ENCODE results near the gene FAM222B. TPM values are rescaled to one million over a fixed set of nuclear protein-coding genes. Genes with fewer than 3 reads are reported as not detected.

FAM222B gene, protein sequence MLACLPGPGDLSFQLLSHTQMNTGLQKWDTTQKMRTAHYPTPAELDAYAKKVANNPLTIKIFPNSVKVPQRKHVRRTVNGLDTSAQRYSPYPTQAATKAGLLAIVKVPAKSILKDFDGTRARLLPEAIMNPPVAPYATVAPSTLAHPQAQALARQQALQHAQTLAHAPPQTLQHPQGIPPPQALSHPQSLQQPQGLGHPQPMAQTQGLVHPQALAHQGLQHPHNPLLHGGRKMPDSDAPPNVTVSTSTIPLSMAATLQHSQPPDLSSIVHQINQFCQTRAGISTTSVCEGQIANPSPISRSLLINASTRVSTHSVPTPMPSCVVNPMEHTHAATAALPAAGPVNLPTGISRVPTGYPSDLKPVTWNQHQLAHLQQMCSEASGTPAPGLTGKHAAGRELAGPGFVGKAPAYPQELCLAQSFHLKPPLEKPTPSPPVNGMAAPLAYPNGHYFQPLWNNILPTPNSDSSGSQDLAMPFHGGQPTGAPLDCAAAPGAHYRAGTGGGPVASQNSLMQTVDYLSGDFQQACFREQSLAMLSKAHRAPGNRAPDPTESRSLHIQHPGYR
- polyA plus RNA-seq, result 10 to 100 TPM in 1 of 3 donors, 1 to 10 TPM in 2; 2.5 to 13.7 (median 4.9) TPM

DNA sequence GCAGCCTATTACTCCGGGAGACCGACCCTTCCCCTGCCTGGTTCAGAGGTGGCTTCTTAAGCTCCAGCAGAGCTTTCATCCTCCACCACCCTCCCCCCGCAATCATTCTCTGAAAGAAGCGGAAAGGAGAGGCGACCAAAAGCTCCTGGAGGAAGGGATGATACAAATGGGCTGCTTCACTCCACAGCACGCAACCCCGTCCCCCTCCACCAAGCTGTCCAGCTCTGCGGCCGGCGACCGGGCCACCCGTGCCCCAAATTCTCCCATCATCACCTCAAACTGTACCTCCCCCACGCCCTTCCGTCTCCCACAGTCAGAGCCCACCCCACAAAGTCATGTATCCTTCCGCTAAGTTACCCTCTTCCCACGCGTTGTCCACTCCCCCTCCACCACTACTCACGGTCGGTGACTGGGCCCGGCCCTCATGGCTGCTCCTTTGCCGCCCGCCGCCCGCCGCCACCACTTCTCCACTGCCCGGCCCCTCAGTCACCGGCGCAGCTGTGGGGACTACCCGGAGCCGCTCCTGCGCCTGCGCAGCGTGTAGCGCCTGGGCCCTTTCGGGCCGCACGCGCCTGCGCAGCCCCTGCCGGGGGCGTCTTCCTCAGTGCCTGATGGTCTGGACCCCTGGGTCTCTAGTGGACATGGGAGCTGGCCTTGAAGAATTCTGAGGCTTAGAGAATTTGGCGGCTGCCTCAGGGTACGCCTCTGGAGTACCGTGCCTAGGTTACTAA lies at the start of gene FAM222B:
Gene FAM222B, minus strand, starts transcription at position 509 of the 731 bp plus-strand sequence. CDS start 76,123 bp downstream, outside the sequence.
- H3K9me3 Mint-ChIP-seq, result no peaks in the 10 kb centered on the region
- no peaks in the 10 kb centered on the region for H3K36me3 Mint-ChIP-seq
- peak within 1 kb of the TSS; percentile 95 to 98 (median 97) for H3K27ac Mint-ChIP-seq

GRCh38 chr17:28892024-28892423 lies 49.4 kb upstream of the FAM222B start:
- Mint-ChIP-seq H3K4me3 (no peak overlapping the region), H3K36me3 (peaks cover 0 to 5% (median 4%) of the 10 kb centered on the region in 3 donors), H3K4me1 (peaks cover 54 to 55% of the 10 kb centered on the region in 2 donors), H3K27ac (peak overlapping the region in 5 of 6 donors; percentile 55 to 85 (median 61)), H3K27me3 (ENCODE audit: low read depth in 3 of 3) (peaks cover 0 to 6% (median 0%) of the 10 kb centered on the region in 3 donors), H3K9me3 (no peaks in the 10 kb centered on the region)
- DNase-seq, result no peak

More for the DNA sequence above, at the start of gene FAM222B:
- DNase-seq, result peak; percentile 88 to 90 (median 88)
- peaks cover 27 to 31% of the 10 kb centered on the region in 2 donors for H3K4me1 Mint-ChIP-seq
- peaks cover 0 to 5% (median 4%) of the 10 kb centered on the region in 3 donors for H3K27me3 Mint-ChIP-seq (ENCODE audit: low read depth in 3 of 3)
- H3K4me3 Mint-ChIP-seq, result peak within 1 kb of the TSS; percentile 95 to 99 (median 98)

GRCh38 chr17:28891201-28891600 lies 48.6 kb upstream of the FAM222B start:
- Mint-ChIP-seq H3K27me3 (ENCODE audit: low read depth in 3 of 3) (peaks cover 0 to 2% (median 0%) of the 10 kb centered on the region in 3 donors), H3K9me3 (no peaks in the 10 kb centered on the region), H3K4me3 (peak overlapping the region in 1 of 5 donors; percentile 25), H3K36me3 (peaks cover 0 to 5% (median 4%) of the 10 kb centered on the region in 3 donors), H3K27ac (peak overlapping the region; percentile 55 to 89 (median 73)), H3K4me1 (peaks cover 46 to 47% of the 10 kb centered on the region in 2 donors)
- no peak for DNase-seq

GRCh38 chr17:28889996-28890395 lies 47.4 kb upstream of the FAM222B start:
- Mint-ChIP-seq H3K27me3 (ENCODE audit: low read depth in 3 of 3) (peaks cover 0 to 2% (median 0%) of the 10 kb centered on the region in 3 donors), H3K4me1 (peaks cover 34 to 39% of the 10 kb centered on the region in 2 donors), H3K27ac (peak overlapping the region in 4 of 6 donors; percentile 22 to 59 (median 50)), H3K36me3 (peaks cover 2 to 8% (median 4%) of the 10 kb centered on the region in 3 donors), H3K9me3 (no peaks in the 10 kb centered on the region), H3K4me3 (no peak overlapping the region)
- DNase-seq, result no peak

- no peak overlapping the region for H3K4me3 Mint-ChIP-seq
- peaks cover 0 to 2% (median 0%) of the 10 kb centered on the region in 3 donors for H3K27me3 Mint-ChIP-seq (ENCODE audit: low read depth in 3 of 3)
- peak overlapping the region in 1 of 6 donors; percentile 17 for H3K27ac Mint-ChIP-seq
- H3K4me1 Mint-ChIP-seq, result peaks cover 31 to 37% of the 10 kb centered on the region in 2 donors
- no peak for DNase-seq
- no peaks in the 10 kb centered on the region for H3K9me3 Mint-ChIP-seq
- peaks cover 3 to 10% (median 4%) of the 10 kb centered on the region in 3 donors for H3K36me3 Mint-ChIP-seq
Observed at GRCh38 chr17:28888832-28889231, 46.2 kb upstream of the FAM222B start.

DNA sequence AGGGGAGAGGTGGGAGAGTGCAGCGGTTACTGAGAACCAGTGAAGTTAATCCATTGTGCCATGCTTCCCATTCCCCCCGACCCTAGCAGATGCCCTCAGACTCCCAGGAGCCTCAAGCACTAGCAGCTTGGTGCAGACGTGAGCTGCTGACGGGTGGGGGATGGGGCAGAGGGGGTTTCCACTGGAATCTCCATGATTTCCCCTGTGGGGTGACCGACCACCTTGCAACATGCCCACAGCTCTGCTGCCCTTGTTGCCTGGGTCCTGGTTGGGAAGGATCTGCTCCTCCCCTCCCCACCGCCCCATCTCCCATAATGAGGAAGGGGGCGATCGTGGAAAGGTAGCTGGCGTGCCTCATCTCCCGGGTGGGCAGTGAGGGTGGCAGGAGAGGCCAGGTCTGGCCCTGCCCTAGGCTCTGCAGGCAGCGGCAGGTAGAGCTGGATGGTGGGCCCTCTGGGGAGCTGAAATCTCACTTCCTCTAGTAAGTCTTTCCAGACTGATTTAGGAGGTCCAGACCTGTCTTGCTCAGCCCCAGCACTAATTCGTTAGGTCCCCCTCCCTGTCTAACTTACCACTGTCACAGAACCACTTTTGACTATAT lies 45.4 kb upstream of the FAM222B start:
- H3K4me3 Mint-ChIP-seq, result no peak overlapping the region
- H3K9me3 Mint-ChIP-seq, result no peaks in the 10 kb centered on the region
- DNase-seq, result no peak
- peaks cover 0 to under 1% (median 0%) of the 10 kb centered on the region in 3 donors for H3K27me3 Mint-ChIP-seq (ENCODE audit: low read depth in 3 of 3)
- peaks cover 23 to 28% of the 10 kb centered on the region in 2 donors for H3K4me1 Mint-ChIP-seq
- H3K36me3 Mint-ChIP-seq, result peaks cover under 1 to 11% (median 3%) of the 10 kb centered on the region in 3 donors
- H3K27ac Mint-ChIP-seq, result peak overlapping the region in 1 of 6 donors; percentile 30

DNA sequence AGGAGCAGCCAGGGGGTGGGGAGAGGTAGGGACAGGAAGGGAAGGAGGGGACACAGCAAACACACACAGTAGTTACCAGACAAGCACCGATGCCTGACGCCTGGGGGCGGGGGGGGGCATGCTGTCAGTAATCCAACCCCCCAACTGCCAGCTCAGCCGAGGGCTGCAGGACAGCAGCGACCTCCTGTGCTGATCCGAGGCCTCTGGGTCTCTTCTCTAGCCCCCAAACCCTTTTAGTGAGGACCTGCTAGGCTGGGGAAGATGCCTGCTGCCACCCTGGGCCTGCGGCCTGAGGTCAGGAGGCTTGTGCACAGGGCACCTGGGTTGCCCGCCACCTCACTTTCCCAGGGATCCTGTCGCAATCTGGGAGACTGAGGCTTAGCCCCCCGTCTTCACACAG lies 43.4 kb upstream of the FAM222B start:
- Mint-ChIP-seq H3K27ac (no peak overlapping the region), H3K4me1 (peaks cover 8 to 12% of the 10 kb centered on the region in 2 donors), H3K36me3 (peaks cover 0 to 15% (median 7%) of the 10 kb centered on the region in 3 donors)

DNA sequence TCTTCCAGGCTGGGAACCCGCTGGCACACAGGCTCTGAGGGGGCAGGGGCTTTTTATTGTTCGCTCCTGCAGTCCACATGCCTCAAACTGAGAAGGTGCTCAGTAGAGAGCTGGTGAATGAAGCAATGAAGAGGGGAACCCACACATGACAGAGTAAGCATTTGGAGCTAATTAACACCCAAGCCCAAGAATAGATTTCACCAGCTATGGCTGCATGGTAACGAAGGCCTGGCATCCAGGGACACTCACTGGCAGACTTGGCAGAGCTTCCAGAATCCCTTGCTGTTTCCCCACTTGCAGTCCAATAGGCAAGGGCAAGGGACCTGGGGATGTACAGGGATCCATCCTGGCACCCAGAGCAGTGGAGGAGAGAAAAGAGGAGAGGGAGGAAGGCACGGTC lies 42.8 kb upstream of the FAM222B start:
- Mint-ChIP-seq H3K27me3 (ENCODE audit: low read depth in 3 of 3) (no peaks in the 10 kb centered on the region), H3K4me1 (peaks cover 5 to 10% of the 10 kb centered on the region in 2 donors), H3K9me3 (no peaks in the 10 kb centered on the region), H3K36me3 (peaks cover under 1 to 13% (median 7%) of the 10 kb centered on the region in 3 donors), H3K27ac (peak overlapping the region in 1 of 6 donors; percentile 53), H3K4me3 (no peak overlapping the region)
- no peak for DNase-seq

More for the DNA sequence above, 43.4 kb upstream of the FAM222B start:
- H3K9me3 Mint-ChIP-seq, result no peaks in the 10 kb centered on the region
- DNase-seq, result no peak
- no peaks in the 10 kb centered on the region for H3K27me3 Mint-ChIP-seq (ENCODE audit: low read depth in 3 of 3)
- H3K4me3 Mint-ChIP-seq, result no peak overlapping the region

DNA sequence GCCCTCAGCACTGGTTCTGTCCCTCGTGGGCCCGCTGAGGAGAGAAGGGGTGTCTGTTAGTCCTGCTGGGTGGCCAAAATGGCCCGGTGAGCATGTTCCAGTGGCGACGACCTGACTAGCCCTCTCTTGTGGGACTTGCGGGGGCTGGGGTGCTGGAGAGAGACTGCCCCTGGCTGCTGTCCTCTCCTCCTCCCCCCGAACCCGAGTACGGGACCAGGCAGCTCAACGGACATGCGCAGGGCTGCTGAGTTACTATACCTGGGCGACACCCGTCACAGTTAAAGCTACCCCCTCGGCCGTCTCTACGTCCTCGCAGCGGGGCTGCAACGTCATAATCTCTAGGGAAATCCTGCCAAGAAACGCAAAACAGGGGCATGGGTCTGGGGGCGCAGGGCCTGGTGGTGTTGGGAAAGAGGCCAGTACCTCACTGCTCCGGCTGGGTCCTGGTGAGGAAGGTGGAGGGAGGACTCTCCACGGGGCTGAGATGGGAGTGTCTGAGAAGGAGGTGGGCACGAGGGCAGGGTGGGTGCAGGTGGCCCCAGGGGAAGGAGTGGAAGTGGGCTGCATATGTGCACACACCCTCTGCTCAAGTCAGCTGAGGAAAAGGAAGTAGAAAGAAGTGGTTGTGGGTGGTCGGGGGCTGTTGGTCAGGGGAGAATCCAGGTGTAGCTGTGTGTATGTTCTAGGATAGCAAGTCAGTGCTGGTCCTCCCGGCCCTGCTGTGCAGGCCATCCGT lies 41.5 kb upstream of the FAM222B start:
- Mint-ChIP-seq H3K9me3 (no peaks in the 10 kb centered on the region), H3K4me1 (peaks cover 0 to 6% of the 10 kb centered on the region in 2 donors), H3K27ac (no peak overlapping the region), H3K4me3 (no peak overlapping the region), H3K27me3 (ENCODE audit: low read depth in 3 of 3) (peaks cover 0 to 2% (median 0%) of the 10 kb centered on the region in 3 donors), H3K36me3 (peaks cover 6 to 24% (median 12%) of the 10 kb centered on the region in 3 donors)
- no peak for DNase-seq

DNA sequence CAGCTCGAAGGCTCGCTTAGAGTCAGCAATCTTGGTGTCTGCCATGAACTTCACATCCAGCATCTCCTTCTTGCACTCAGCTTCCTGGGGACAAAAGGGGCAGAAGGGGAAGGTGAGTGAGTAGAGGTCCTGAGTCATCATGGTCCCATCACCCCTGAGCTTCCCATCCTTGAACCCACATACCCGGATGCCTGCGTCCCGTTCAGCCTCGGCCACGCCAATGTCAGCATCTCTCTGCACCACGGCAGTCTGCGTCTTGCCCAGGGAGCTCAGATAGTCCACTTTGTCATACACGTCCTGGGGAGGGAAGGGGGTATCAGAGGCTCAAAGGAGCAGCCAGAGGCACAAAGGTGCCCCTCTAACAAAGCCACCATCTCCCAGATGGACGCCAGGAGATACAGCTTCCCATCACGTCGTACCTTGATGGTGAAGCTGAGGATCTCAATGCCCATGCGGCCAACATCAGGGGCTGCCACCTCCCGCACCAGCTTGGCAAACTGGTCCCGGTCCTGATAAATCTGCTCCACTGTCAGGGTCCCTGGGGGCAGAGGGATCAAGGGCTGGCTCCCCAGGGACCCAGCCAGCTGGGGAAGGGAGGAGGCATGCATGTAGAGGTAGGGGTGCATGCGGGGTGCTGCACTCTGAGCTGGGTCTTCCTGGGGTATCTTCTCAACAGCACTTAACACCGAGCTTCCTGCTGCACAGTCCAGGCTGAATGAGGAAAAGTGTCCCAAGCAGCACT lies 39.7 kb upstream of the FAM222B start:
- Mint-ChIP-seq H3K4me1 (peaks cover 0 to 3% of the 10 kb centered on the region in 2 donors), H3K27me3 (ENCODE audit: low read depth in 3 of 3) (peaks cover 0 to 2% (median 0%) of the 10 kb centered on the region in 3 donors), H3K4me3 (no peak overlapping the region), H3K9me3 (no peaks in the 10 kb centered on the region), H3K36me3 (peaks cover 13 to 35% (median 14%) of the 10 kb centered on the region in 3 donors), H3K27ac (peak overlapping the region in 1 of 6 donors; percentile 12)
- DNase-seq, result no peak

DNA sequence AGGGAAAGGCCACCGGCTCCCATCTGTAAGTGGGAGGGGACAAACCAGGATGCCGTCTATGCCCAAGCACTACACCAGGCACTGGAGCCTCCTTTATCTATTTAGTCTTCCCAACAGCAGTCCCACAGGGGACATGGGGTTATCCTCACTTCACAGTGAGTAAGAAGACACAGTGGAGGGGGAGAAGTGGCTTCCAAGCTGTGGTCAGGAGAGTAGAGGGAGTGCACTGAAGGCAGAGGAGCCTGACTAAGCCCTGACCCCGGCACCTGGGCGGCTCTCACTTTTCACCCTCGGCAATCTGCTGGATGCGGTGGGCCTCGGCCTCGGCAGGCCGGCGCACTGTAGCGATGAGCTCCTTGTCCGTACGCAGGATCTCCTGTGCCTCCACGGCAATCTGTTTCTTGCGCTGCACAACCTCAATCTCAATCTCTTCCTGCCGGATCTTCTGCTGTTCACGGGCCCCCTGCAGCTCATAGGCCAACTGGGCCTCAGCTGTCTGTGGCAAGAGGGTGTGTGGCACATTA lies 39.0 kb upstream of the FAM222B start:
- Mint-ChIP-seq H3K9me3 (no peaks in the 10 kb centered on the region), H3K27me3 (ENCODE audit: low read depth in 3 of 3) (peaks cover 0 to 2% (median under 1%) of the 10 kb centered on the region in 3 donors), H3K4me1 (peaks cover 0 to 3% of the 10 kb centered on the region in 2 donors), H3K4me3 (no peak overlapping the region), H3K27ac (no peak overlapping the region), H3K36me3 (peaks cover 13 to 35% (median 14%) of the 10 kb centered on the region in 3 donors)
- no peak for DNase-seq

GRCh38 chr17:28880572-28880945 lies 38.0 kb upstream of the FAM222B start:
- Mint-ChIP-seq H3K27ac (no peak overlapping the region), H3K4me3 (no peak overlapping the region), H3K36me3 (peaks cover 13 to 35% (median 14%) of the 10 kb centered on the region in 3 donors), H3K9me3 (no peaks in the 10 kb centered on the region), H3K4me1 (peaks cover 0 to 3% of the 10 kb centered on the region in 2 donors), H3K27me3 (ENCODE audit: low read depth in 3 of 3) (peaks cover 0 to 2% (median 1%) of the 10 kb centered on the region in 3 donors)
- no peak for DNase-seq
